Trophoblast cell (in vitro differentiated cells and primary cell): ENCODE measurements around the gene SRBD1.

Source experiments
- DNase-seq, 2 donors: peaks; one replicate each; pipeline ENCODE4 v3.0.0-alpha.2; 2016
- H2AFZ ChIP-seq: 2 replicates; pipeline ENCODE4 v1.6.1; 2013; ENCODE audit warnings: low read length, moderate library complexity, mild to moderate bottlenecking; ENCODE audit not compliant: insufficient read depth, poor library complexity
- H2AK5ac ChIP-seq: 2 replicates; pipeline ENCODE4 v1.6.1; 2013; ENCODE audit warnings: mild to moderate bottlenecking, low read length
- H2BK120ac ChIP-seq: 2 replicates; pipeline ENCODE4 v1.6.1; 2013; ENCODE audit warnings: low read length, mild to moderate bottlenecking, moderate library complexity; ENCODE audit not compliant: insufficient read depth, poor library complexity
- H2BK12ac ChIP-seq: 2 replicates; pipeline ENCODE4 v1.6.1; 2013; ENCODE audit warnings: mild to moderate bottlenecking, low read length, moderate library complexity
- H2BK5ac ChIP-seq: 2 replicates; pipeline ENCODE4 v1.6.1; 2013; ENCODE audit warnings: low read length, low read depth, moderate library complexity, mild to moderate bottlenecking; ENCODE audit not compliant: poor library complexity
- H3K14ac ChIP-seq: 2 replicates; pipeline ENCODE4 v1.6.1; 2013; ENCODE audit warnings: mild to moderate bottlenecking, low read length
- H3K18ac ChIP-seq: 2 replicates; pipeline ENCODE4 v1.6.1; 2013; ENCODE audit warnings: mild to moderate bottlenecking, low read length
- H3K23ac ChIP-seq: 2 replicates; pipeline ENCODE4 v1.6.1; 2013; ENCODE audit warnings: low read length
- H3K27ac ChIP-seq: 2 replicates; pipeline ENCODE4 v1.5.1; 2013; ENCODE audit warnings: low read depth, mild to moderate bottlenecking, inconsistent platforms, low read length, moderate library complexity
- H3K27me3 ChIP-seq: 2 replicates; pipeline ENCODE4 v1.6.1; 2013; ENCODE audit warnings: inconsistent platforms, mild to moderate bottlenecking, low read length, moderate library complexity; ENCODE audit not compliant: insufficient read depth
- H3K36me3 ChIP-seq, 2 experiments: 1 replicate in 1 of 2; 2 replicates in 1 of 2; pipeline ENCODE4 v1.6.1; 2013; ENCODE audit warnings: low read length in 2 of 2, mild to moderate bottlenecking in 2 of 2, moderate library complexity in 1 of 2; ENCODE audit not compliant: insufficient read depth in 2 of 2, control insufficient read depth in 1 of 2
- H3K4ac ChIP-seq: 2 replicates; pipeline ENCODE4 v1.6.1; 2013; ENCODE audit warnings: low read depth, mild to moderate bottlenecking, low read length, moderate library complexity
- H3K4me1 ChIP-seq, 2 experiments: 1 replicate in 1 of 2; 2 replicates in 1 of 2; pipeline ENCODE4 v1.6.1; 2013; ENCODE audit warnings: low read length in 2 of 2, mild to moderate bottlenecking in 2 of 2, moderate library complexity in 1 of 2; ENCODE audit not compliant: insufficient read depth in 2 of 2, control insufficient read depth in 1 of 2
- H3K4me2 ChIP-seq: 2 replicates; pipeline ENCODE4 v1.6.1; 2013; ENCODE audit warnings: inconsistent platforms, mild to moderate bottlenecking, low read length, moderate library complexity
- H3K4me3 ChIP-seq: 2 replicates; pipeline ENCODE4 v1.5.1; 2013; ENCODE audit warnings: mild to moderate bottlenecking, low read depth, low read length, inconsistent platforms
- H3K79me1 ChIP-seq: one replicate; pipeline ENCODE4 v1.6.1; 2013; ENCODE audit warnings: low read length
- H3K79me2 ChIP-seq: 2 replicates; pipeline ENCODE4 v1.6.1; 2013; ENCODE audit warnings: low read length, mild to moderate bottlenecking; ENCODE audit not compliant: control insufficient read depth, insufficient read depth, poor library complexity
- H3K9ac ChIP-seq: 2 replicates; pipeline ENCODE4 v1.6.1; 2013; ENCODE audit warnings: mild to moderate bottlenecking, low read length
- H3K9me3 ChIP-seq: 2 replicates; pipeline ENCODE4 v1.6.1; 2013; ENCODE audit warnings: low read depth, mild to moderate bottlenecking, control low read depth, inconsistent platforms, low read length; ENCODE audit not compliant: insufficient read depth
- H4K12ac ChIP-seq: 2 replicates; pipeline ENCODE4 v1.6.1; 2013; ENCODE audit warnings: low read depth, mild to moderate bottlenecking, low read length, moderate library complexity
- H4K8ac ChIP-seq: 2 replicates; pipeline ENCODE4 v1.6.1; 2013; ENCODE audit warnings: low read depth, mild to moderate bottlenecking, low read length, moderate library complexity
- H4K91ac ChIP-seq: one replicate; pipeline ENCODE4 v1.6.1; 2013; ENCODE audit warnings: low read depth, mild to moderate bottlenecking, low read length, moderate library complexity
- WGBS: extraction: QIAGEN DNeasy Blood & Tissue Kit; methylation state at CpG from one replicate; pipeline ENCODE4 v1.1.7; 2013; ENCODE audit warnings: missing lambda C conversion rate; ENCODE audit not compliant: insufficient read length, insufficient coverage; ENCODE audit errors: extremely low coverage; 5-methylcytosine and 5-hydroxymethylcytosine counted together

Gene SRBD1

DNA sequence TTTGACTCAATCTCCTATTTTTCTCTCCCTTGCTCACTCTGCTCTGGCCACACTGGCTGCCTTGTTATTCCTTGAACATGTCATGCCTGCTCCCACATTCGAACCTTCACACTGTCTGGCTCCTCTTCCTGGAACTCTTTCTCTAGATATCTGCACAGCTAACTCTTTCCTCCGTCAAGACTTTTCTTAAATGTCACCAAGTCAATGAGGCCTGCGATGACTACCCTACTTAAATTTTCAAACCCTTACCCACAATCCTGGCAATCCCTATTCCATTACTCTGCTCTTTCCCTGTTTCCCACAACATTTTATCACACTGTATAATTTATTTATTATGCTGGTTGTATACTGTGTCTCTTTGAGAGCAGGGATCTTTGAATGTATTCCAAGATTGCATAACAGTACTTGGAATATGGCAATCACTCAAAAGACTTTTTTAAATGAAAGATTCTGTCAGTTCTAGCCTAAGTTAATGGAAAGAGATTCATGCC lies 206.2 kb downstream of the SRBD1 start:
- no CpG with 5 or more reads among the region's 3 CpGs for WGBS
- Histone ChIP-seq H2BK12ac (no peak overlapping the region), H3K27ac (no peak overlapping the region), H4K12ac (no peak overlapping the region), H4K91ac (no peak overlapping the region), H3K4ac (no peak overlapping the region), H3K79me1 (no peaks in the 10 kb centered on the region), H3K4me1 (no peaks in the 10 kb centered on the region), H2BK5ac (no peak overlapping the region), H3K36me3 (peaks cover 1 to 2% of the 10 kb centered on the region in 2 experiments), H2AFZ (no peak overlapping the region), H3K79me2 (no peaks in the 10 kb centered on the region), H3K4me2 (no peak overlapping the region), H3K14ac (no peak overlapping the region), H2AK5ac (no peak overlapping the region), H3K27me3 (no peaks in the 10 kb centered on the region), H3K18ac (no peak overlapping the region), H3K4me3 (no peak overlapping the region), H3K23ac (no peak overlapping the region), H3K9ac (no peak overlapping the region), H4K8ac (no peak overlapping the region), H2BK120ac (no peak overlapping the region), H3K9me3 (no peaks in the 10 kb centered on the region)
- DNase-seq, result no peak

DNA sequence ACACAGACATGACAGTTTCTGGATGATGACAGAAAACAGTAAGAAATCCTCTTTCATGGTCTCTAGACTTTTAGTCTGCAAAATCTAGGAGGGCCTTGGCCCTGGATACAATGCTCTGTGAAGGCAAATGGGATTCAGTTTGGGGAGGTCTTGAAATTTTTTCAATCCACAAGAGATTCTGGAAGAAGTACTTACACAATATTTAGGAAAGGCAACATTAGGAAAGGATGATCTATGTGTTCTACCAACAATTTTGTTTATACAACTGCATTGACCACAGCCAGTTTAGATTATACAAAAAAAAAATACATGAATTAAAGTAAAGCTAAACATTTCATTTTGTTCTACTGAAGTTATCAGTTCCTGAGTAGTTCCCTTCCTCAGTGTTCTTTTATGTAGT lies 208.0 kb downstream of the SRBD1 start:
- Histone ChIP-seq H4K12ac (no peak overlapping the region), H3K4me2 (no peak overlapping the region), H2BK12ac (no peak overlapping the region), H3K4me1 (no peaks in the 10 kb centered on the region), H4K91ac (no peak overlapping the region), H2AFZ (no peak overlapping the region), H2BK120ac (no peak overlapping the region), H3K9me3 (no peaks in the 10 kb centered on the region), H2BK5ac (no peak overlapping the region), H3K23ac (no peak overlapping the region), H4K8ac (no peak overlapping the region), H3K9ac (no peak overlapping the region), H3K4me3 (no peak overlapping the region), H3K79me2 (no peaks in the 10 kb centered on the region), H3K4ac (no peak overlapping the region), H3K14ac (no peak overlapping the region), H3K36me3 (peaks cover 0 to 1% of the 10 kb centered on the region in 2 experiments), H3K79me1 (no peaks in the 10 kb centered on the region), H3K27ac (no peak overlapping the region), H3K18ac (no peak overlapping the region), H3K27me3 (no peaks in the 10 kb centered on the region), H2AK5ac (no peak overlapping the region)
- DNase-seq, result no peak

- Histone ChIP-seq H3K18ac (no peak overlapping the region), H3K14ac (no peak overlapping the region), H3K79me1 (no peaks in the 10 kb centered on the region), H3K4me1 (no peaks in the 10 kb centered on the region), H3K27me3 (no peaks in the 10 kb centered on the region), H2BK12ac (no peak overlapping the region), H3K36me3 (peaks cover 0 to 1% of the 10 kb centered on the region in 2 experiments), H3K4ac (no peak overlapping the region), H3K9me3 (no peaks in the 10 kb centered on the region), H3K79me2 (no peaks in the 10 kb centered on the region), H2BK5ac (no peak overlapping the region), H3K9ac (no peak overlapping the region), H2BK120ac (no peak overlapping the region), H3K27ac (no peak overlapping the region), H2AK5ac (no peak overlapping the region), H2AFZ (no peak overlapping the region), H4K8ac (no peak overlapping the region), H3K4me2 (no peak overlapping the region), H3K4me3 (no peak overlapping the region), H4K91ac (no peak overlapping the region), H3K23ac (no peak overlapping the region), H4K12ac (no peak overlapping the region)
- DNase-seq, result no peak
- no CpG with 5 or more reads among the region's 5 CpGs for WGBS
Measured at GRCh38 chr2:45401431-45401922, 209.6 kb downstream of the SRBD1 start.

GRCh38 chr2:45399040-45399784 lies 211.9 kb downstream of the SRBD1 start:
- no peak overlapping the region for H4K91ac ChIP-seq
- H3K79me2 ChIP-seq, result no peaks in the 10 kb centered on the region
- no peaks in the 10 kb centered on the region for H3K4me1 ChIP-seq
- H2BK5ac ChIP-seq, result no peak overlapping the region
- H3K18ac ChIP-seq, result no peak overlapping the region
- no peak overlapping the region for H3K4me3 ChIP-seq
- no peak overlapping the region for H2BK120ac ChIP-seq
- H3K27me3 ChIP-seq, result no peaks in the 10 kb centered on the region
- no peaks in the 10 kb centered on the region for H3K9me3 ChIP-seq
- H2AFZ ChIP-seq, result no peak overlapping the region
- no peak for DNase-seq
- no peak overlapping the region for H3K9ac ChIP-seq
- peaks cover 0 to 1% of the 10 kb centered on the region in 2 experiments for H3K36me3 ChIP-seq
- no peak overlapping the region for H3K4me2 ChIP-seq
- H4K12ac ChIP-seq, result no peak overlapping the region
- no peaks in the 10 kb centered on the region for H3K79me1 ChIP-seq
- no CpG with 5 or more reads among the region's 3 CpGs for WGBS
- H3K14ac ChIP-seq, result no peak overlapping the region
- H3K23ac ChIP-seq, result no peak overlapping the region
- H2BK12ac ChIP-seq, result no peak overlapping the region
- no peak overlapping the region for H2AK5ac ChIP-seq
- no peak overlapping the region for H3K4ac ChIP-seq
- H4K8ac ChIP-seq, result no peak overlapping the region
- H3K27ac ChIP-seq, result no peak overlapping the region
